Breast epithelium (tissue), 3 donors: Measurements from ENCODE around the gene SIDT2.

ENCODE experiments used
- CTCF ChIP-seq, 3 donors: fragments of 450-650 bp; IDR thresholded peaks; one replicate each; pipeline ENCODE4 v1.5.1; 2016 to 2017; ENCODE audit warnings: antibody characterized with exemption in 3 of 3, mild to moderate bottlenecking in 3 of 3, moderate library complexity in 3 of 3
- POLR2A ChIP-seq: fragments of 450-650 bp; IDR thresholded peaks from one replicate; pipeline ENCODE4 v1.6.1; 2016; ENCODE audit warnings: antibody characterized with exemption, mild to moderate bottlenecking, moderate library complexity
- POLR2AphosphoS5 ChIP-seq, 3 donors: sonication (generic); formaldehyde crosslinking; IDR thresholded peaks; one replicate each; pipeline ENCODE4 v1.6.1; 2017; ENCODE audit warnings: antibody characterized with exemption in 3 of 3

GRCh38 chr11:117187428-117187798, 8.9 kb downstream of the SIDT2 start:
- TF ChIP-seq POLR2A, result no peak
- no peak for TF ChIP-seq POLR2AphosphoS5 (IDR thresholded peaks at IDR 0.05)
- no peak for TF ChIP-seq CTCF (IDR thresholded peaks at IDR 0.05)
